ENCODE data around the gene DSP. TPM values are rescaled to one million over a fixed set of nuclear protein-coding genes. Genes with fewer than 3 reads are reported as not detected.

Gene DSP
- total RNA-seq, 1 experiment from 2014 or later: 20.1 TPM

DNA sequence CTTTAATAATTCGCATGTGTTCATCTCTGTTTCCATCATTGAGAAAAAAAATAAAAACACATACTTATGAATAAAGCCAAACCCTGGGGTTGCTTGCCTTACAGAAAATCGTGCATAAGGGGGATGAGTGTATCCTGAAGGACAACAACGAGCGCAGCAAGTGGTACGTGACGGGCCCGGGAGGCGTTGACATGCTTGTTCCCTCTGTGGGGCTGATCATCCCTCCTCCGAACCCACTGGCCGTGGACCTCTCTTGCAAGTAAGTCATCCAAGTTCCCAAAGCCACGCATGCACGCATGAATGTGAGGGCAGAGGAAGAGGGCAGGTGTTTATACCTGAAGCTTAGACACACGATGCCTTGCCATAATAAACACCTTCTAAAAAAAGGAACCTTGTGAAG lies 27.6 kb downstream of the DSP start:
- Histone ChIP-seq H3K4me3 (ENCODE audit: low read depth in 2 of 2, low read length in 2 of 2) (no peak overlapping the region), H3K36me3 (ENCODE audit: control insufficient read depth, insufficient read depth, low read length) (no peaks in the 10 kb centered on the region; the same call in 1 of the 2 replicates), H3K27ac (ENCODE audit: low read length) (no peak overlapping the region), H3K27me3 (ENCODE audit: control insufficient read depth, insufficient read depth, low read length) (no peaks in the 10 kb centered on the region; the same call in 1 of the 2 replicates), H3K4me1 (ENCODE audit: control insufficient read depth, insufficient read depth, low read length) (no peaks in the 10 kb centered on the region), H3K9me3 (ENCODE audit: control insufficient read depth, insufficient read depth, low read depth, low read length) (no peaks in the 10 kb centered on the region)
- ChIA-PET CTCF (interaction anchor here (0.7 kb wide), 1 partner anchor 35 kb away, joined by 3 read pairs; no protein-coding TSS in a partner anchor), POLR2A (no interaction called here)
- intact Hi-C loops (cut with micrococcal nuclease; ENCODE audit: unreplicated experiment): no loop called here
- no TSS peak for BruUV-seq (replicated peaks)
- in situ Hi-C loops (cut with HindIII; ENCODE audit: low pct_unique_long_range_greater_than_20kb, low sequenced_read_pairs): no loop called here
- ATAC-seq: no peak
- no peak for TF ChIP-seq SIN3A (IDR thresholded peaks at IDR 0.05; ENCODE audit: borderline replicate concordance, insufficient read depth, low read depth, low read length)
- TF ChIP-seq POLR2AphosphoS5 (IDR thresholded peaks at IDR 0.05; ENCODE audit: low read depth, low read length): no peak
- TF ChIP-seq REST (IDR thresholded peaks at IDR 0.05; ENCODE audit: insufficient read depth in 1 of 2, low read depth in 2 of 2, low read length in 1 of 2): no peak
- TF ChIP-seq TCF7L2 (IDR thresholded peaks at IDR 0.05; ENCODE audit: low read depth, low read length): no peak
- TF ChIP-seq, protein P1, sequence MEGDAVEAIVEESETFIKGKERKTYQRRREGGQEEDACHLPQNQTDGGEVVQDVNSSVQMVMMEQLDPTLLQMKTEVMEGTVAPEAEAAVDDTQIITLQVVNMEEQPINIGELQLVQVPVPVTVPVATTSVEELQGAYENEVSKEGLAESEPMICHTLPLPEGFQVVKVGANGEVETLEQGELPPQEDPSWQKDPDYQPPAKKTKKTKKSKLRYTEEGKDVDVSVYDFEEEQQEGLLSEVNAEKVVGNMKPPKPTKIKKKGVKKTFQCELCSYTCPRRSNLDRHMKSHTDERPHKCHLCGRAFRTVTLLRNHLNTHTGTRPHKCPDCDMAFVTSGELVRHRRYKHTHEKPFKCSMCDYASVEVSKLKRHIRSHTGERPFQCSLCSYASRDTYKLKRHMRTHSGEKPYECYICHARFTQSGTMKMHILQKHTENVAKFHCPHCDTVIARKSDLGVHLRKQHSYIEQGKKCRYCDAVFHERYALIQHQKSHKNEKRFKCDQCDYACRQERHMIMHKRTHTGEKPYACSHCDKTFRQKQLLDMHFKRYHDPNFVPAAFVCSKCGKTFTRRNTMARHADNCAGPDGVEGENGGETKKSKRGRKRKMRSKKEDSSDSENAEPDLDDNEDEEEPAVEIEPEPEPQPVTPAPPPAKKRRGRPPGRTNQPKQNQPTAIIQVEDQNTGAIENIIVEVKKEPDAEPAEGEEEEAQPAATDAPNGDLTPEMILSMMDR (IDR thresholded peaks at IDR 0.05): no peak
- DNase-seq (ENCODE audit: low read depth, low spot score): no peak

DNA sequence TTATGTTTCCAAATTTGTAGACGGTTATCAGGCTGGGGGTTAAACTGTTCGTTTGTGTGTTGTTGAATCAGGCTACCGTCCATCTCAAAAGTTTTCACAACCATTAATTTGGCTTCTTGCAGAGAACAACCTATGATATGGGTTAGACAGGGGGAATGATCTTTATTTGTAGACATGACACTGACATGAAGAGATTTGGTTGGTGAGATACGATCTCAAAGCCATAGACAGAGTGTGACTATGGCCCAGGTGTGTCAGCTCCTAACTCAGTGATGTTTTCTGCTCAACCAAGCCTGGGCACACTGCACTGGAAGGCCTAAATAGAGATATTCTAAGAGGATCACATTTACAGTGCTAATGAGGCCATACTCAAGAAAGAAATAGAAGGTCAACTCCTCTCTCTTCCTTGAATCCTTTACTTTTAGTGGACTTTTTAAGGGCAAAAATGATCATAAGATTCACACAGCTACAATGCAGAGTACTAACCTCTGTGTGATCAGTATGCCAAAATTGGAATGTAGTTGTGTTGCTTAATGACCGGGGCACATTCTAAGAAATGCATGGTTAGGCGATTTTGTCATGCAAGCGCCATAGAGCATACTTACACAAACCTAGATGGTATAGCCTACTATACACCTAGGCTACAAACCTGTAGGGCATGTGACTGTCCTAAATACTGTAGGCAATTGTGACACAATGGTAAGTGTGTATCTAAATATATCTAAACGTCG lies 30.9 kb downstream of the DSP start:
- H3K27ac ChIP-seq (ENCODE audit: low read length): no peak overlapping the region
- no peaks in the 10 kb centered on the region for H3K9me3 ChIP-seq (ENCODE audit: control insufficient read depth, insufficient read depth, low read depth, low read length)
- no peak for DNase-seq (ENCODE audit: low read depth, low spot score)
- ChIA-PET CTCF (no interaction called here), POLR2A (no interaction called here)
- peaks cover 5% of the 10 kb centered on the region; the same call in 1 of the 2 replicates for H3K27me3 ChIP-seq (ENCODE audit: control insufficient read depth, insufficient read depth, low read length)
- no TSS peak for BruUV-seq (replicated peaks)
- H3K4me1 ChIP-seq (ENCODE audit: control insufficient read depth, insufficient read depth, low read length): no peaks in the 10 kb centered on the region
- in situ Hi-C loops (cut with HindIII; ENCODE audit: low pct_unique_long_range_greater_than_20kb, low sequenced_read_pairs): no loop called here
- no peak for ATAC-seq
- no peaks in the 10 kb centered on the region; the same call in none of the 2 replicates for H3K36me3 ChIP-seq (ENCODE audit: control insufficient read depth, insufficient read depth, low read length)
- no peak overlapping the region for H3K4me3 ChIP-seq (ENCODE audit: low read depth in 2 of 2, low read length in 2 of 2)
- intact Hi-C loops (cut with micrococcal nuclease; ENCODE audit: unreplicated experiment): no loop called here
- TF ChIP-seq POLR2AphosphoS5 (IDR thresholded peaks at IDR 0.05; ENCODE audit: low read depth, low read length) (no peak), REST (IDR thresholded peaks at IDR 0.05; ENCODE audit: insufficient read depth in 1 of 2, low read depth in 2 of 2, low read length in 1 of 2) (no peak), SIN3A (IDR thresholded peaks at IDR 0.05; ENCODE audit: borderline replicate concordance, insufficient read depth, low read depth, low read length) (no peak), TCF7L2 (IDR thresholded peaks at IDR 0.05; ENCODE audit: low read depth, low read length) (no peak)
- TF ChIP-seq, protein P1 (IDR thresholded peaks at IDR 0.05): no peak

Data from Panc1 (cell line).